NB4 (cell line): ENCODE measurements around the gene COA8.

ENCODE experiments used
- POLR2A ChIP-seq: IDR thresholded peaks from 2 replicates; pipeline ENCODE4 v1.6.1; 2011; ENCODE audit warnings: mild to moderate bottlenecking; ENCODE audit not compliant: insufficient read length; ENCODE audit errors: extremely low read depth
- TF ChIP-seq, protein P1 (sequence below): IDR thresholded peaks from 2 replicates; pipeline ENCODE4 v1.6.1; 2011; ENCODE audit warnings: low read depth, low read length
- TF ChIP-seq, protein P2 (sequence below): IDR thresholded peaks from one replicate; pipeline ENCODE4 v1.5.1; 2012; ENCODE audit warnings: low read depth, low read length

DNA sequence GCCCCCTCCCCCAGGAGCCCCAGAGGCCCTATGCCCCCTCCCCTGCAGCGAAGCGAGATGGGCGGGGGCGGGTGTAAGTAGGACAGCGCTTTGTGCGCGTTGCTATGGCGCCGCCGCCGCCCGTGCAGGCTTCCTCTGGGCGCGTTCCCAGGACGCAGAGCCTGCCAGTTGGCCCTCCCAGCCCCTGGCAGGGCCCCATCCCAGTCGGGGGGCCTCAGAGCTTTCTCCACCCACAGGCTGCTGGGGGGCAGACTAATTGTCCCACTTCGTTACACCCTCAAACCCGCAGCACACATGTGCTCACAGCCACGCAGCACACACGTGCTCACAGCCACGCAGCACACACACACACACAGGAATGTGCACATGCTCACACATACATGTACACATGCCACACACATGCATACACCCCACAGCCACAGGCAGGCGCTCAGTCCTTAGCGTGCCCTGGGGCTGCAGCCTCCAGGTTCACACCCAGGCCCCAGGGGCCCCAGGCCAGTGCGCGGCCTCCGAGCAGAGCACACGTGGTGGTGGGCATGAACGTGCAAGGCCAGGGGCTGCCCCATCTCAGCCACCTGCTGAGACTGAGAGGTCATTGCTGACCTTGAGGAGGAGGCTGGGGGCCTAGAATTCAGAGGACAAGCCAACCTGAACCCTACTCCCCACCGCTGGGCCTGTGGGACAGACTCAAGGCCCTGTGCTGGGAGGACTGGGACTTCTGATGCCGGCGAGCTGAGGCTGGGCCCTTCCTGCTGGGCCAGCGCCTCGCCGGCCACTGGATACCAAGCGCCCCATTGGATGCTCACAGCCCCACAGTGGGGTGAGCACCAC, 18.2 kb upstream of the COA8 start:
- TF ChIP-seq, protein P1, sequence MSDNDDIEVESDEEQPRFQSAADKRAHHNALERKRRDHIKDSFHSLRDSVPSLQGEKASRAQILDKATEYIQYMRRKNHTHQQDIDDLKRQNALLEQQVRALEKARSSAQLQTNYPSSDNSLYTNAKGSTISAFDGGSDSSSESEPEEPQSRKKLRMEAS, result no peak
- TF ChIP-seq, protein P2, sequence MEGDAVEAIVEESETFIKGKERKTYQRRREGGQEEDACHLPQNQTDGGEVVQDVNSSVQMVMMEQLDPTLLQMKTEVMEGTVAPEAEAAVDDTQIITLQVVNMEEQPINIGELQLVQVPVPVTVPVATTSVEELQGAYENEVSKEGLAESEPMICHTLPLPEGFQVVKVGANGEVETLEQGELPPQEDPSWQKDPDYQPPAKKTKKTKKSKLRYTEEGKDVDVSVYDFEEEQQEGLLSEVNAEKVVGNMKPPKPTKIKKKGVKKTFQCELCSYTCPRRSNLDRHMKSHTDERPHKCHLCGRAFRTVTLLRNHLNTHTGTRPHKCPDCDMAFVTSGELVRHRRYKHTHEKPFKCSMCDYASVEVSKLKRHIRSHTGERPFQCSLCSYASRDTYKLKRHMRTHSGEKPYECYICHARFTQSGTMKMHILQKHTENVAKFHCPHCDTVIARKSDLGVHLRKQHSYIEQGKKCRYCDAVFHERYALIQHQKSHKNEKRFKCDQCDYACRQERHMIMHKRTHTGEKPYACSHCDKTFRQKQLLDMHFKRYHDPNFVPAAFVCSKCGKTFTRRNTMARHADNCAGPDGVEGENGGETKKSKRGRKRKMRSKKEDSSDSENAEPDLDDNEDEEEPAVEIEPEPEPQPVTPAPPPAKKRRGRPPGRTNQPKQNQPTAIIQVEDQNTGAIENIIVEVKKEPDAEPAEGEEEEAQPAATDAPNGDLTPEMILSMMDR, result no peak
- no peak for TF ChIP-seq POLR2A
